Activated CD8-positive, alpha-beta T cell treated with anti-CD3 and anti-CD28 coated beads for 36 hours (primary cell): Measurements from ENCODE around the gene ANKRD63. TPM values are rescaled to one million over a fixed set of nuclear protein-coding genes. Genes with fewer than 3 reads are reported as not detected.

ENCODE experiments used
- ATAC-seq: fragments of 200-7000 bp; cut with Tn5 transposase; one replicate; pipeline ENCODE4 v1.10.0; 2021; ENCODE audit warnings: mild to moderate bottlenecking, moderate library complexity
- CTCF ChIA-PET: fragments of 350-600 bp; sonication (Branson Sonifier 250); formaldehyde crosslinking; loops from one replicate; lab custom pipeline; 2021; ENCODE audit warnings: antibody characterized with exemption; lab: Charles Lee
- POLR2A ChIA-PET: fragments of 350-600 bp; sonication (Branson Sonifier 250); formaldehyde crosslinking; loops from one replicate; lab custom pipeline; 2021; ENCODE audit warnings: antibody characterized with exemption; lab: Charles Lee
- DNase-seq: peaks from one replicate; pipeline ENCODE4 v3.0.0-alpha.2; 2020
- H3K27ac Mint-ChIP-seq: one replicate; pipeline ENCODE4 v1.8.0; 2021; ENCODE audit warnings: mild to moderate bottlenecking, mixed read lengths
- H3K27me3 Mint-ChIP-seq: one replicate; pipeline ENCODE4 v1.8.0; 2021; ENCODE audit warnings: mixed read lengths
- H3K36me3 Mint-ChIP-seq: one replicate; pipeline ENCODE4 v1.8.0; 2021; ENCODE audit warnings: low read depth, mixed read lengths
- H3K4me1 Mint-ChIP-seq: one replicate; pipeline ENCODE4 v1.8.0; 2021; ENCODE audit warnings: low read depth, mixed read lengths
- H3K4me3 Mint-ChIP-seq: one replicate; pipeline ENCODE4 v1.8.0; 2021; ENCODE audit warnings: mild to moderate bottlenecking, moderate library complexity, mixed read lengths
- H3K9me3 Mint-ChIP-seq: one replicate; pipeline ENCODE4 v1.8.0; 2021; ENCODE audit warnings: mixed read lengths
- CTCF ChIP-seq: fragments of 200-600 bp; IDR thresholded peaks from one replicate; pipeline ENCODE4 v1.8.0; 2022; ENCODE audit warnings: antibody characterized with exemption, mild to moderate bottlenecking
- intact Hi-C: fragments of 100-400 bp; cut with micrococcal nuclease; formaldehyde crosslinking; loops from one replicate; pipeline ENCODE4 v1.10.0; 2022
- total RNA-seq, 2 experiments: library from RNA; stranded (reverse); gene quantifications; one replicate each; pipeline ENCODE4 v1.2.3, GENCODE V29; 2021

Gene ANKRD63
- total RNA-seq, 2 experiments from 2014 or later: not detected

GRCh38 chr15:40290918-40291574 is 8.2 kb upstream of the ANKRD63 start:
- Mint-ChIP-seq H3K9me3 (no peaks in the 10 kb centered on the region), H3K27me3 (no peaks in the 10 kb centered on the region), H3K27ac (no peak overlapping the region), H3K36me3 (peaks cover 2% of the 10 kb centered on the region), H3K4me3 (no peak overlapping the region), H3K4me1 (no peaks in the 10 kb centered on the region)
- ChIA-PET CTCF (interaction anchor here (0.7 to 4.6 kb wide), 6 partner anchors 12 to 54 kb away, joined by 3 to 40 read pairs (median 6); no protein-coding TSS in a partner anchor), POLR2A (no interaction called here)
- intact Hi-C loops: no loop called here
- DNase-seq: no peak
- ATAC-seq: no peak
- TF ChIP-seq CTCF: no peak

GRCh38 chr15:40290545-40290917 is 7.7 kb upstream of the ANKRD63 start:
- H3K4me1 Mint-ChIP-seq: no peaks in the 10 kb centered on the region
- no peak for TF ChIP-seq CTCF
- DNase-seq: no peak
- POLR2A ChIA-PET: interaction anchor here (0.6 to 0.7 kb wide), 2 partner anchors 17 to 363 kb away, joined by 3 read pairs; no protein-coding TSS in a partner anchor
- intact Hi-C loops: no loop called here
- no peaks in the 10 kb centered on the region for H3K27me3 Mint-ChIP-seq
- no peak for ATAC-seq
- no peak overlapping the region for H3K4me3 Mint-ChIP-seq
- CTCF ChIA-PET: interaction anchor here (1.5 to 4.6 kb wide), 5 partner anchors 12 to 30 kb away, joined by 4 to 40 read pairs (median 11); partner anchors contain the start of gene PLCB2
- no peak overlapping the region for H3K27ac Mint-ChIP-seq
- H3K9me3 Mint-ChIP-seq: no peaks in the 10 kb centered on the region
- H3K36me3 Mint-ChIP-seq: peaks cover 2% of the 10 kb centered on the region

GRCh38 chr15:40289140-40289775 is 6.4 kb upstream of the ANKRD63 start:
- TF ChIP-seq CTCF: no peak
- H3K4me3 Mint-ChIP-seq: no peak overlapping the region
- intact Hi-C loops: no loop called here
- no peaks in the 10 kb centered on the region for H3K4me1 Mint-ChIP-seq
- H3K9me3 Mint-ChIP-seq: no peaks in the 10 kb centered on the region
- DNase-seq (no peak), ATAC-seq (no peak)
- POLR2A ChIA-PET: interaction anchor here (1.1 to 1.4 kb wide), 2 partner anchors 10 to 19 kb away, joined by 4 to 8 read pairs; partner anchors contain the start of gene PLCB2
- H3K27ac Mint-ChIP-seq: no peak overlapping the region
- peaks cover under 1% of the 10 kb centered on the region for H3K27me3 Mint-ChIP-seq
- CTCF ChIA-PET: interaction anchor here (0.8 to 4.6 kb wide), 6 partner anchors 10 to 49 kb away, joined by 5 to 40 read pairs (median 9); partner anchors contain the start of gene PLCB2
- peaks cover 1% of the 10 kb centered on the region for H3K36me3 Mint-ChIP-seq

GRCh38 chr15:40287968-40288367 is 5.1 kb upstream of the ANKRD63 start:
- H3K27ac Mint-ChIP-seq: no peak overlapping the region
- intact Hi-C loops: no loop called here
- ATAC-seq: no peak
- no peak for TF ChIP-seq CTCF
- no peaks in the 10 kb centered on the region for H3K36me3 Mint-ChIP-seq
- H3K9me3 Mint-ChIP-seq: no peaks in the 10 kb centered on the region
- no peak overlapping the region for H3K4me3 Mint-ChIP-seq
- peaks cover 3% of the 10 kb centered on the region for H3K27me3 Mint-ChIP-seq
- no peak for DNase-seq
- CTCF ChIA-PET: interaction anchor here (1.2 to 4.6 kb wide), 4 partner anchors 9 to 22 kb away, joined by 4 to 40 read pairs (median 21); no protein-coding TSS in a partner anchor
- POLR2A ChIA-PET: interaction anchor here (1.2 to 1.4 kb wide), 3 partner anchors 8 to 20 kb away, joined by 4 read pairs; no protein-coding TSS in a partner anchor
- H3K4me1 Mint-ChIP-seq: no peaks in the 10 kb centered on the region
